Activated naive CD4-positive, alpha-beta T cell treated with anti-CD3 and anti-CD28 coated beads for 36 hours (primary cell): Measurements from ENCODE around the gene PGAM4. TPM values are rescaled to one million over a fixed set of nuclear protein-coding genes. Genes with fewer than 3 reads are reported as not detected.
"Not testable (repeated sequence)": the region's sequence is repeated elsewhere in the genome, so short reads cannot be mapped to it uniquely, and the experiment has no call there.

Experiments
- CTCF ChIA-PET: fragments of 350-600 bp; sonication (Branson Sonifier 250); formaldehyde crosslinking; loops from one replicate; lab custom pipeline; 2021; ENCODE audit warnings: antibody characterized with exemption; lab: Charles Lee
- DNase-seq: peaks from one replicate; pipeline ENCODE4 v3.0.0-alpha.2; 2020
- H3K27ac Mint-ChIP-seq: one replicate; pipeline ENCODE4 v1.8.0; 2021; ENCODE audit warnings: mild to moderate bottlenecking, mixed read lengths
- H3K27me3 Mint-ChIP-seq: one replicate; pipeline ENCODE4 v1.8.0; 2021; ENCODE audit warnings: low read depth, mixed read lengths
- H3K36me3 Mint-ChIP-seq: one replicate; pipeline ENCODE4 v1.8.0; 2021; ENCODE audit warnings: low read depth, mixed read lengths
- H3K4me1 Mint-ChIP-seq: one replicate; pipeline ENCODE4 v1.8.0; 2021; ENCODE audit warnings: low read depth, mixed read lengths
- H3K4me3 Mint-ChIP-seq: one replicate; pipeline ENCODE4 v1.8.0; 2021; ENCODE audit warnings: mild to moderate bottlenecking, moderate library complexity, mixed read lengths
- H3K9me3 Mint-ChIP-seq: one replicate; pipeline ENCODE4 v1.8.0; 2021; ENCODE audit warnings: mixed read lengths
- intact Hi-C: fragments of 100-400 bp; cut with micrococcal nuclease; formaldehyde crosslinking; loops from one replicate; pipeline ENCODE4 v1.15.1; 2023
- total RNA-seq, 2 experiments: library from RNA; stranded (reverse); gene quantifications; one replicate each; pipeline ENCODE4 v1.2.3, GENCODE V29; 2021

The PGAM4 gene
- total RNA-seq, 2 experiments from 2014 or later: 0.86 to 1.2 TPM

GRCh38 chrX:77953302-77953701 lies 16.1 kb downstream of the PGAM4 start:
- peaks cover 6% of the 10 kb centered on the region for H3K9me3 Mint-ChIP-seq
- peaks cover 3% of the 10 kb centered on the region for H3K36me3 Mint-ChIP-seq
- no peaks in the 10 kb centered on the region for H3K27me3 Mint-ChIP-seq
- no peak for DNase-seq
- no peak overlapping the region for H3K27ac Mint-ChIP-seq
- H3K4me3 Mint-ChIP-seq: no peak overlapping the region
- intact Hi-C loops: no loop called here
- H3K4me1 Mint-ChIP-seq: peaks cover 14% of the 10 kb centered on the region
- CTCF ChIA-PET: no interaction called here

- Mint-ChIP-seq H3K9me3 (peaks cover 2% of the 10 kb centered on the region), H3K4me3 (no peak overlapping the region), H3K27ac (no peak overlapping the region), H3K4me1 (peaks cover 9% of the 10 kb centered on the region), H3K27me3 (no peaks in the 10 kb centered on the region), H3K36me3 (no peaks in the 10 kb centered on the region)
- CTCF ChIA-PET: no interaction called here
- no peak for DNase-seq
- intact Hi-C loops: no loop called here
Measured at GRCh38 chrX:77952173-77952572, 17.3 kb downstream of the PGAM4 start.

GRCh38 chrX:77949840-77950239 lies 19.6 kb downstream of the PGAM4 start:
- H3K36me3 Mint-ChIP-seq: no peaks in the 10 kb centered on the region
- intact Hi-C loops: no loop called here
- H3K9me3 Mint-ChIP-seq: no peaks in the 10 kb centered on the region
- CTCF ChIA-PET: no interaction called here
- peaks cover 6% of the 10 kb centered on the region for H3K4me1 Mint-ChIP-seq
- DNase-seq: no peak
- no peak overlapping the region for H3K4me3 Mint-ChIP-seq
- no peak overlapping the region for H3K27ac Mint-ChIP-seq
- no peaks in the 10 kb centered on the region for H3K27me3 Mint-ChIP-seq

- DNase-seq: no peak
- intact Hi-C loops: no loop called here
- H3K27ac Mint-ChIP-seq: no peak overlapping the region
- H3K4me3 Mint-ChIP-seq: no peak overlapping the region
- no peaks in the 10 kb centered on the region for H3K9me3 Mint-ChIP-seq
- no peaks in the 10 kb centered on the region for H3K27me3 Mint-ChIP-seq
- peaks cover 2% of the 10 kb centered on the region for H3K4me1 Mint-ChIP-seq
- H3K36me3 Mint-ChIP-seq: no peaks in the 10 kb centered on the region
- CTCF ChIA-PET: no interaction called here
Measured at GRCh38 chrX:77946571-77946970, 22.9 kb downstream of the PGAM4 start.

GRCh38 chrX:77945910-77946545 lies 23.4 kb downstream of the PGAM4 start:
- Mint-ChIP-seq H3K36me3 (no peaks in the 10 kb centered on the region), H3K4me3 (no peak overlapping the region), H3K9me3 (no peaks in the 10 kb centered on the region), H3K4me1 (peaks cover 2% of the 10 kb centered on the region), H3K27me3 (no peaks in the 10 kb centered on the region), H3K27ac (no peak overlapping the region)
- no peak for DNase-seq
- intact Hi-C loops: no loop called here
- CTCF ChIA-PET: interaction anchor here (2.9 kb wide), 1 partner anchor 79 kb away, joined by 7 read pairs; no protein-coding TSS in a partner anchor

GRCh38 chrX:77945031-77945430 lies 24.4 kb downstream of the PGAM4 start:
- H3K36me3 Mint-ChIP-seq, H3K27me3 Mint-ChIP-seq, H3K9me3 Mint-ChIP-seq, DNase-seq, H3K4me1 Mint-ChIP-seq, H3K4me3 Mint-ChIP-seq, intact Hi-C loops, H3K27ac Mint-ChIP-seq: not testable (repeated sequence)
- CTCF ChIA-PET: interaction anchor here (2.9 kb wide), 1 partner anchor 80 kb away, joined by 7 read pairs; no protein-coding TSS in a partner anchor

- Mint-ChIP-seq H3K4me1 (peaks cover 4% of the 10 kb centered on the region), H3K27ac (no peak overlapping the region), H3K27me3 (no peaks in the 10 kb centered on the region), H3K4me3 (no peak overlapping the region), H3K9me3 (no peaks in the 10 kb centered on the region), H3K36me3 (no peaks in the 10 kb centered on the region)
- intact Hi-C loops: no loop called here
- no peak for DNase-seq
- CTCF ChIA-PET: no interaction called here
Measured at GRCh38 chrX:77938083-77938680, 31.3 kb downstream of the PGAM4 start.

- no peaks in the 10 kb centered on the region for H3K27me3 Mint-ChIP-seq
- intact Hi-C loops: no loop called here
- CTCF ChIA-PET: no interaction called here
- H3K27ac Mint-ChIP-seq: no peak overlapping the region
- peaks cover 3% of the 10 kb centered on the region for H3K36me3 Mint-ChIP-seq
- DNase-seq: no peak
- peaks cover 3% of the 10 kb centered on the region for H3K4me1 Mint-ChIP-seq
- no peak overlapping the region for H3K4me3 Mint-ChIP-seq
- H3K9me3 Mint-ChIP-seq: no peaks in the 10 kb centered on the region
Measured at GRCh38 chrX:77937291-77937690, 32.1 kb downstream of the PGAM4 start.

GRCh38 chrX:77936299-77936698 lies 33.1 kb downstream of the PGAM4 start:
- H3K27me3 Mint-ChIP-seq: no peaks in the 10 kb centered on the region
- no peaks in the 10 kb centered on the region for H3K9me3 Mint-ChIP-seq
- no peak overlapping the region for H3K4me3 Mint-ChIP-seq
- CTCF ChIA-PET: no interaction called here
- no peak for DNase-seq
- H3K36me3 Mint-ChIP-seq: peaks cover 3% of the 10 kb centered on the region
- H3K4me1 Mint-ChIP-seq: peaks cover 3% of the 10 kb centered on the region
- H3K27ac Mint-ChIP-seq: no peak overlapping the region
- intact Hi-C loops: no loop called here

- DNase-seq: no peak
- intact Hi-C loops: no loop called here
- no peak overlapping the region for H3K4me3 Mint-ChIP-seq
- peaks cover 6% of the 10 kb centered on the region for H3K36me3 Mint-ChIP-seq
- H3K4me1 Mint-ChIP-seq: peaks cover 3% of the 10 kb centered on the region
- no peak overlapping the region for H3K27ac Mint-ChIP-seq
- no peaks in the 10 kb centered on the region for H3K9me3 Mint-ChIP-seq
- no peaks in the 10 kb centered on the region for H3K27me3 Mint-ChIP-seq
- CTCF ChIA-PET: interaction anchor here (1.1 kb wide), 1 partner anchor 18 kb away, joined by 3 read pairs; no protein-coding TSS in a partner anchor
Measured at GRCh38 chrX:77935886-77936285, 33.6 kb downstream of the PGAM4 start.

- DNase-seq: no peak
- H3K9me3 Mint-ChIP-seq: no peaks in the 10 kb centered on the region
- H3K27me3 Mint-ChIP-seq: no peaks in the 10 kb centered on the region
- H3K36me3 Mint-ChIP-seq: peaks cover 6% of the 10 kb centered on the region
- intact Hi-C loops: no loop called here
- H3K27ac Mint-ChIP-seq: no peak overlapping the region
- CTCF ChIA-PET: no interaction called here
- H3K4me3 Mint-ChIP-seq: no peak overlapping the region
- no peaks in the 10 kb centered on the region for H3K4me1 Mint-ChIP-seq
Measured at GRCh38 chrX:77930581-77930980, 38.9 kb downstream of the PGAM4 start.

- CTCF ChIA-PET: no interaction called here
- Mint-ChIP-seq H3K27me3 (no peaks in the 10 kb centered on the region), H3K4me1 (peaks cover 4% of the 10 kb centered on the region), H3K27ac (no peak overlapping the region), H3K9me3 (no peaks in the 10 kb centered on the region), H3K4me3 (no peak overlapping the region), H3K36me3 (no peaks in the 10 kb centered on the region)
- no peak for DNase-seq
- intact Hi-C loops: no loop called here
Measured at GRCh38 chrX:77925764-77926163, 43.7 kb downstream of the PGAM4 start.

- intact Hi-C loops: no loop called here
- H3K4me3 Mint-ChIP-seq: no peak overlapping the region
- no peak for DNase-seq
- CTCF ChIA-PET: no interaction called here
- no peaks in the 10 kb centered on the region for H3K36me3 Mint-ChIP-seq
- H3K9me3 Mint-ChIP-seq: no peaks in the 10 kb centered on the region
- peaks cover 7% of the 10 kb centered on the region for H3K4me1 Mint-ChIP-seq
- H3K27me3 Mint-ChIP-seq: no peaks in the 10 kb centered on the region
- no peak overlapping the region for H3K27ac Mint-ChIP-seq
Measured at GRCh38 chrX:77924320-77924859, 45.0 kb downstream of the PGAM4 start.
